ENCODE results near the gene FXYD6. TPM values are rescaled to one million over a fixed set of nuclear protein-coding genes. Genes with fewer than 3 reads are reported as not detected.

Gene FXYD6
- total and polyA plus RNA-seq, 9 of the 15 experiments (the other 6 are each of a cell fraction or from before 2014, with no cell fraction given), result 0.07 to 0.35 TPM; not detected in 7

- no peak for TF ChIP-seq ZBTB49 (CRISPR knock-in tag; IDR thresholded peaks at IDR 0.05; ENCODE audit: borderline replicate concordance)
- TF ChIP-seq ZNF398 (CRISPR knock-in tag; IDR thresholded peaks at IDR 0.05), result no peak
- TF ChIP-seq E2F5 (CRISPR knock-in tag; IDR thresholded peaks at IDR 0.05), result no peak
- peak; percentile 13; the same call in 1 of the 2 replicates for TF ChIP-seq ARID1B (IDR thresholded peaks at IDR 0.05)
- TF ChIP-seq ZBTB12 (CRISPR knock-in tag; IDR thresholded peaks at IDR 0.05), result no peak
- TF ChIP-seq HMGN3 (IDR thresholded peaks at IDR 0.05; ENCODE audit: borderline replicate concordance, extremely low read depth, insufficient read length, low read depth, low read length), result no peak
- peak; percentile 46; the same call in 1 of the 2 replicates for TF ChIP-seq ATF3 (IDR thresholded peaks at IDR 0.05)
- no peak for TF ChIP-seq ATF3 (CRISPR knock-in tag; conservative IDR thresholded peaks at IDR 0.05)
- TF ChIP-seq GATA2 (CRISPR knock-in tag; IDR thresholded peaks at IDR 0.05), result no peak
- peak; percentile 87 for TF ChIP-seq FOSL1 (tag; conservative IDR thresholded peaks at IDR 0.05)
- TF ChIP-seq ZNF384 (IDR thresholded peaks at IDR 0.05; ENCODE audit: low read depth, low read length), result peak; percentile 57; the same call in 1 of the 2 replicates
Observed at GRCh38 chr11:117839380-117839881, 37.0 kb downstream of the FXYD6 start (continued).

Measured in K562 (cell line).